Activated CD4-positive, CD25-positive, alpha-beta regulatory T cell treated with anti-CD3 and anti-CD28 coated beads, Interleukin-2, amount 50 U/mL, for 16 hours (primary cell): ENCODE results near the gene ZNF516.

ENCODE experiments used
- DNase-seq: peaks from one replicate; pipeline ENCODE4 v3.0.0-alpha.2; 2020; ENCODE audit warnings: low read depth, low spot score

The ZNF516 gene

DNA sequence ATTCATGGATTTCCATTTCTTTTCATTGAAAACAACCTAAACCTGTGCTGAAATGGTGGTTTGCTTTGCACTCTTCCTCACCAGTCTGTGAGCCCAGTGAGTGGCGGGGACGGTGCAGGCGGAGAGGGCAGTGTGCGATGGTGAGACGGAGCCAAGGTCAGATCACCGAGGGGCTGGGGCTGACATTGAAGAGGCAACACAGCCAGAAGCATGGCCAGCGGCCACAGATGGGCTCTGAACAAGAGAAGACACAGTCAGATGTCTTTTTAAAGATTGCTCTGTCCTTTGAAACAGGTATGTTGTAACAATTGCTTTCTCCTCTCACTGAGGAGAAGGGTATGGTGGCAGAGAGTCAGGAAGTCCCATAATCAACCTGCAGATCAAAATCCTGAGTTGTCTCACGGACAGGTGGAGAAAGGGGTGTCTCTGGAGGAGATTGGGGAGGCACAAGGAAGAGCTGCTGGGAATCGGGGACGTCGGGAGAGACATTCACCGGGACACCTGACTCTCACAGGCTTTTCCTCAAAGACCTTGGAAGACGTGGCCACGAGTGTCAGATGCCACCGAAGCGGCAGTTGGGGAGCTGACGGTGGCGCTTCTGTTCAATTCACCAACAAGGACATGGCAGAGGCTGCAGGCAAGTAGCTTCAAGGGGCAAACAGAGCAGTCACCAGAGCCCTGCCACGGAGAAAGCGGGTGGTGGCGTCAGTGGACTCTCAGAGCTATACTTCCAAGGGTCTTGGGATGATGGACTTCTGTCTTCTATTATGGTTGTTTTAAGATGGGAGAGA is 12.1 kb upstream of the ZNF516 start:
- DNase-seq, result no peak

DNA sequence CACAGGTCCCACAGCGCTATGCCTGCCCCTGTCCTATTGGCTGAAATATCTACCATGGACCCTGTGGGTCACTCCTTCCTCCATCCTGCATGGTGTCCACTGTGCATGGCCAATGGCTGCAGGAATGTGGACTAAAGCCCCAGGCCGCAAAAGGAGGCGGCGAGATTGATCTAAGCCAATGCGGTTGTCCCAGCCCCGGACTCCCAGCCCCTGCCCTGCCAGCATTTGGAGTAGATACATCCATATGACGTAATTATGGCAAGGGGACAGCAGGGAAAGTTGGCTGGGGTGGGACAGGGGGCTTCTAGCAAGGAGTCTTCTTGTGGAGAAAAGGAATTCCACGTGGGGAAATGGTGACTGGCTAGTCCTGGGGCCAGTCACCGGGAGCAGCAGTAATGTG is 11.4 kb upstream of the ZNF516 start:
- no peak for DNase-seq

DNA sequence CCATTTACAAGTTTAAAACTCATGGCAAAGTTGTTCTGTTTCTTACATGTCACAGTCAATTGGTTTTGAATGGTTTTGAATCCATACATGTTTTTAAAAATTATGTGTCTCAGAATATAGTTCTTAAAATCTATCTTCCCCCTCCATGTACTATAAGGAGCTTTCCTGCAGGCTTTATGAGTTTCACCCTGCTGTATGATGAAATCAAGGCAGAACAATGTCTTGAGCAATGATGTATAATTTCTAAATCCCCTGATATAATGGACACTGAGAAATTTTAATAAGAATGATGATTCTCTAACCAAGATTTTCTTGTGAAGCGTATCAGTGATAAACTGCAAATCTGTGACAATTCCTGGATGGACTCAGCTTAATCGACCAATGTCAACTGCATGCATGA is 10.6 kb upstream of the ZNF516 start:
- DNase-seq, result no peak

DNA sequence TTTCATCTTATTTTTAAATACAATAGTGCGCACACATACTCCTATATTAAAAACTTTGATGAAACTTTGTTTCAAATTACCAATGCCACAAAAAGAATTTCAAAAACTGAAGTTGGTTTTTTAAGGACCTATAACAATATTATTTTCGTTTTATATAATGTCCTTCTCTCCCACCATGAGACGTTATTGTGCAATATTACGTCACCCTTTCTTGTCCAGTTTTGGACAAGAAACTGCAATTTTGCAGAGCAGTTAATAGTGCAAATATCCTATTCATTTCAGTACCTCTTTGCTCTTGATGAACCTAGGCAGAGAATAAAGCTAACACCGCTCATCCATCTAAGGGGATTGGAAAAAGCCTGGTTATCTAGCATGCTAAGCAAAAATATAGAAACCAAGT is 9.7 kb upstream of the ZNF516 start:
- DNase-seq, result no peak

DNA sequence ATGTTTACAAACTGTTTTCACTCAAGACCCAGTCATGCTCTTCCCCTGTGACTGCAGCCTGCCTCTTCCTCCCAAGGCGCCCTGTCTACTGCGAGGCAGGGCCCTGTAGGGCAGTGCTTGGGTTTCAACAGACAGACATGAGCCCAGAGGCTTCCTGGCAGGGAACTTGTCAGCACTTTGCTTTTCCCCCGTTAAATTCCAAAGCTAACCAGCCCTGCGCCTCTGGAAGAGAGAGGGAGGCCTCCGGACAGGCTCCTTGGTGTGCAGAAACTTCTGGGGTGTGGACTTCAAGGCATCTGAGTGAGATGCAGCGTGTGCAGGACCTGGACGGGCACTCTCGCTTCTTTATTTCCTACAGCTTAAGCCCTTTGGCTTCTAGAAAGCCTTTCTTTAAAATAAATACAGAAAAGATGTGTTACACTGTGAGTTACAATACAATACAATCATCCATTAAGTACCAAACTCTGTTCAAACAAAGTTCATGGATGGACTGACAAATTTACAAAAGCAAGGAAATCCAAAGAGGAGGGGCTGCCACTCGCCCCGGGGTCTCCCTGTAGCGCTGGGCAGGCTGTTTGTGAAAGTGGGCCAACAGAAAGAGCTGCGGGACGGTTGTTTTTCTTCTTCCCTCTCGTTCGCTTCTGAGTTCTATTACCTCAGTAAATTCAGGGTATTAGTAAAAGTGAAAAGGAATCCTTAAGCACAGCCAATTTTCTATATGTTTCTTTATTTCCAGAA is 8.8 kb upstream of the ZNF516 start:
- no peak for DNase-seq

DNA sequence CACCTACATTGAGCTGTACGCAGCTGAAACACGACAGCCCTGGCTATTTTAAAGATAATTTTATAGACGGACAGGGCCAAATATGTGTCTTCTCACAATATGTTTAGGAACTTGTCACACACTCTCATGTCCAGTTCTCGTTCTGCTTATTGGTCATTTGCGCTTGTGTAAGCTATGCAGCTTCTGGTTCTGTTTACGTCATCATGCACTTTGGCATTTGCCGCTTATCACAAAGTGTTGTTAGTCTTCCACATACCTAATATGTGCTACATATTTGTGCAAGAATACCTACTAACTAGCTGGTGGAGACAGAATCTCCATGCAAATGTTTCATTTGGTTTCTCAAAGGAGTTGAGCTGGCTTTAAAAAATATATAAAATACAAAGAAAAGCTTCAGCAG is 7.5 kb upstream of the ZNF516 start:
- no peak for DNase-seq

DNA sequence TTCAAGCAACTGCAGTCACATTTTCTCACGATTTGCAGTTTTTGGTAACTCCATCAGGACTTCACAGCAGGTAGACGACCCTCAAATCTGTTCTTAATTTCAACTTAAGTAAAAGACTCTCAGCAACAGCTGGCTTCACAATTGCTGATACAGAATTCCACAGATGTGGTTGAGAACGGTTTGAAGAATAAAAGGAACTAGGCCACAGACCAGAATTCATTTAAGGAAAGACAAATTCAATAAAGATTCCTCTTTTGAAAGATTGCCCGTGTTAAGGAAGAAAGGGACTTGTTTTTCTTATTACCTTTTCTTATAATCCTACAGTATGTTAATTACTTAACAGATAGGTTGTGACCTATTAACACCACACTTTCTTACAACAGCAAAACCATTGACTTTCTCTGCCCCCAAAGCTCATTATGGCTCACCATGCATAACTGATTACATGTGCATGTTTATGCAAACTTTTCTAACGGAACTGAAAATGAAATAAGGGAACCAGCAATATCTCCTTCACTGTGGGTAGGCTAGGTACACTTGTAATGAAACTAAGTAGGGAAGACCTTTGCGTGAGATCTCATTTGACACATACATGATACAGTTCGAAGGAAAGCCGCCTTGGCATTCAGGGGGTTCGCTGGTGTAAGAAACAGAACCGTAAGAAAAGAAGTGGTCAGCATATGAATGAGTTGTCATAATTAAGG is 4.7 kb upstream of the ZNF516 start:
- no peak for DNase-seq

DNA sequence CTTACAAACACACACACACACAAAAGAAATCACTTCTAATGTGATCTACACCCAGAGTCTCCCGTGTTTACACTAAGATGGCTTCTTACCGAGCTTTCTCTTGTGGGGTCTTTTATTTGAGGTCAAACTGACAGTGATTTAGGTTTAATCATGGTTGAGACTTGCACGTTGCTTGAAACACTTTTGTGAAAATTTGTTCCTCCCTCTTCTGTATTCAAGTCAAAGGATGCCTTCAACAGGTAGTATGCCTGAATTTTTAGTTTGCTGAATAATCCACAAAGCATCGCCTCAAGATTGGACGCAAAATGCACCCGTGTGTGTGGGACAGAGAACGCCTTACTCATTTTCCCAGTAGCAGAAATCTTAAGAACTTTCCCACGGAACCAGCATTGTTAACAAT is 4.0 kb upstream of the ZNF516 start:
- DNase-seq, result no peak

- DNase-seq, result no peak
These were observed 3.0 kb upstream of the ZNF516 start for GRCh38 chr18:76498064-76498463.

DNA sequence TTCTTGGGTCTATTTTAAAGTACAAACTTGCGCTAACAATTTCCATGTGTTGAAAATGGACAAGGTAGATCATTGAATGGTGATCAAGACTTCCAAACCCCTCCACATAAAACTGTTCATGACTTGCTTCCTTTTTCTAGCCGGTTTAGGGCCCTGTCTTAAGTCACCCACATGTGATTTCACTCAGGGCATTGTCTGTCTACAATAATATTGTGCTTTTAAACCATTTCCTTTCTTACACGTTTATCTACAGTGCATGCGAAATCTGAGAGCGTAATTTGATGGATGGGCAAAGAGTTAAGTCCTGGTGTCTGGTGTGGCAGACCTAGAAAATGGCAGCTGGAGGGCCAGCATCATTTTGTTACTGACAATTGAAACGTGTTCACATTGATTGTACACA is 2.0 kb upstream of the ZNF516 start:
- DNase-seq, result no peak

GRCh38 chr18:76496194-76496890 is 1.3 kb upstream of the ZNF516 start:
- no peak for DNase-seq

DNA sequence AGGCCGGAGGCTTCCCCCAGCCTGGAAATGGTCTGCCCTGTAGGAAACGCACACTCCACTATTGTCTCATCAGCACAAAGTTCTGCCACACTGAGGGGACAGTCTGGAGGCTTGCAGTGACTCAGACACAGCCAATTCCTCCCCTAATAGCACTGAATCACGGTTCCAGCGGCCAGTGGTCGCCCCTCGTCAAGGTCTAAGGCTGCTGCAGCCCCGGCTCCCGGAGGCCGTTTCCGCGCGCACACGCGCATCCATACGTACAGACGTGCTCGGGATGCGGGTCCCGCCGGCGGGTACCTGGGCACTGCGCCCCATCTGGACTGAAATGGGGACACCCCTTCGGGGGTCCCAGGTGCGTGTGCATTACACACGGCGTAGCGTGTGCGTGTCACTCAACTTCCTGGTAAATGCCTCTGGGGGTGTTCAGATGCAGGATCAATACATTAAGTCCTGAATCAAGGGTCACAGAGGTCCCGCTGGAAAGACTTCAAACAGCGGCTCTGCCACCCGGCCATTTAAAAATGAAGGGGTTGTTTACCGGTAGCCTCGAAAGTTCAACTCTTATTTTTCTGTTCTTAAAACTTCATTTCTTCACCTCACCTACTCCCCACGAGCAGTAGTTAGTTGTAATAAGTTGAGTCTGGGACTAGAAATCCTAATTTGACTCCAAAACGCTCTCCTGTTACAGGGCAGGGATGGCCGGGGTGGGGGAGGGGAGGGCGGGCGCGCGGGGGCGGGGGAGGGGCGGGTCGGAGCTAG is 572 bp upstream of the ZNF516 start:
- no peak for DNase-seq

DNA sequence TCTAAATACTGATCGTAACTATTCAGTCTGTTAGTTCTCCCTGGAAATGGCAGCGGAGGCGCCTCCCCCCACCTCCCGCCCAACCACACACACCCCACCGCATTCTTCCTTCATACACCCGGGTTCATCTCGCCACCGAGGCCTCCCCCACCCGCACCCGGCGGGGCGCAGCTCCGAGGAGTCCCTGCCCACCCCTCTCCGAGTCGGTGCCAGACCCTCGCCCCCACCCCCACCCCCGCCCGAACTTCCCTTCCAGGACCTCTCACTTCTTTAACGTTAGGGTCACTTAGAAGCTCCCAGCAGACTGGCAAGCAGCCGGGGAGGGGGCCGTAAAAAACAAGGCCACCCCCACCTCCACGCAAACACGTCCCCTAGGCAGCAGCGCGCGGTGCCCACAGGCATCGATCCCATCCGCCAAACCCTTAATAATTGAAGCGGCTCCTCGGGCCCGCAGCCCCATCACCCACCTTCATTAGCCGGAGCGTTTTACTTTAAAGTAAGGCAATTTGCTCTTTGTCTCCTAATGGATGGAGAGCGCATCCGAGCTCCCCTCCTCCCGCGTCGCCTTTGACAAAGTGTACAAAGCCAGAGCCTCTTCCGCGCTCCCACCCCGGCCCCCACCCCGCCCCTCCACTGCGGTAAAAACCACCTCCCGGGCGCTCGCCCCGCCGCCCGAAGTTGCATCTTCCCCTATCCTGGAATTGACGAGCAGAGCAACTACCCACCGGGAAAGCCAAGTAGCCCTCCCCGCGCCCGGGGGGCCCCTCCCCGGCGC is 624 bp downstream of the ZNF516 start:
- DNase-seq, result no peak

DNA sequence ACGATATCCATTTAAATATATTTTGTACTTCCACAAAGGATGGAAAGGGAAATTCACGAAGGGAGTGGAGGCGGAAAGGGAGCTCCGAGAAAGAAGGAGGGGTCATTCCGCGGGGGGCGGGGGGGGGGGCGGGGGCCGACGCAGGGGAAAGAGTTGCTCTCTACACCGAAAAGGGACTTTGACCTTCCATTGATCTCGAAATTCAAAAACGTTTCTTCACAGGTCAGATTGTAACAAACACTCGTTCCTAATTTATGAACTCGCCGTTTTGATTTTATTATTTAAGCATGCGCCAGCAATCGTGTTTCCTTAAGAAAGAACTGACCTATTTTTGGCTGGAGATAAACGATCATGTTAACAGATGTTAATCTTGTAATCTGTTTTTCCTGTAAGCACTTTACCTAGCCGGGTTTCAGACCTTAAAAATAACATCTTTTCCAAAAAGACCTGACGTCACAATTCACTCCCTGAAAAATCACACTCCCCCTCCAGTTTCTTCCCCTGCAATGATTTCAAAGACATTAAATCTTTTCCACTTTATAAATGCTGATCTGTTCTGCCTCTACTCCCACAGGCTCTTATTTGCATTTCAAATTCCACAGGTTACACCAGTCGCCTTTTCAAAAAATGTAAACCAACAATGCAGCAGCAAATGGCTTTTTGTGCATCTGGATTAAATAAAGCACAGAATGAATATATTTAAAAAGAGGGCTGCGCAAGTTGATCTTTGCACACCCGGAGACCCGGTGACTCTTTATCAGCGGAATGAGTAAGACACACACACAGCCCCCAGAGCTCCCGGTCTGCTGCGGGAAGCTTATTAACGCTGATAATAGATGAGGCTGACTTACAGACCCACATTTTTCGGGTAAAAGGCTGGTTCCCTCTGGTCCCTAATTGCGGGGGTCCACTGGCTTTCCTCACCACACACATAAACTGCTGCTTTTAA is 1.6 kb downstream of the ZNF516 start:
- no peak for DNase-seq

- DNase-seq, result peak; percentile 82
These were observed 2.3 kb downstream of the ZNF516 start for GRCh38 chr18:76492669-76493212.

DNA sequence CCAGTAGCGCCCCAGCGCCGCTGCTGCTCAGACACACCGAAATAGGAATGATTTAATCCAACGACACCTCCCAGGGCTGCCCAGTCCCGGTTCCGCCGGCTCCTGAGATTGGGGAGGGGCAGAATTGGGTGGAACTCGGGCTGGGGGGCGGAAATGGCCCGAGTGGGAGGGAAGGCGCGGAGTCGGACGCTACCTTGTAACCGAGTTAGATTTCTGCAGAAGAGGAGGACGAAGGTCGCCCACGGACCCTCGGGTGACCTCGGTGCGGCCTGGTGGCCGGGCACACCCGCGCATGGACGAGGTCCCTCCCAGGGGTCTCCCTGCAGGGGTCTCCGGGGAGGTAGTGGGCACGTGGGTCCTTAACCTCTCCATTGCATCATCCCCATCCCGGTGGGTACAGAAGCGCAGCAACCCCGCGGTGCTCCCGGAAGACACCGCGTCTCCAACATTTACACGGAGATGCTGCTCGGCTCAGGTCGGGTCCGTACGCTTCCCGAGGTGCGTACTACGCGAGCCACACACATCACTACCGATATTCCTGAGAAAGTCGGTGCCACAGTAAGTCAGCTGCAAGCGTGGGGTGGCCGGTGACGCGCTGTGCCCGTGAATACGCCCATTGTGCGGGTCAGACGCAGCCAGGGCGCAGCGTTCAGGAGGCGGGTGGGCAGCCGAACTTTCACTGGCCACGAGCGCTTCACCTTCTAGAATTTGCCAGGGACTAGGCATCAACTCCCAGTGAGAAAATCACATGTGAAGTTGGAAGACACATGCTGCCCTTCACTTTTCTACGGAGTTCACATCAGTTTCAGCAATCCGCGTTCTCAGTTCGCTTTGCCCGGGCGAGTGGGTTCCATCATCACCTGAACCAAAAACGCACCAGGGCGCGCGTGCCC is 3.0 kb downstream of the ZNF516 start:
- no peak for DNase-seq

DNA sequence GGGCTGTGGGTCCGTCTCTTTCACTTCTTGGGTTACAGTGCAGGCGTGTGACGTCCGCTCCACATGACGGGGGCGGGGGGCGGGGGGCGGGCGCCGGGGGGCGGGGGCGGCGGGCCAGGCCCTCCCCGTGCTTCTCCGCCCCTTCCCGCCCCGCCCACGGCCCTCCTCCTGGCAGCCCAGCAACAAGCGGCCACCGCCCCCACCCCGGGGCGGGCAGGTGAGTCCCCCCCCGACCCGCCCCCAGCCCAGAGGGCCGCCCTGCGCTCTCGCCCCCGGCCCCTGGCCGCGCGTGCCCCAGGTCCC is 3.6 kb downstream of the ZNF516 start:
- no peak for DNase-seq
